Panc1 (cell line): ENCODE measurements around the gene GRIK3. TPM values are rescaled to one million over a fixed set of nuclear protein-coding genes. Genes with fewer than 3 reads are reported as not detected.

ENCODE experiments used
- ATAC-seq: fragments of 200-7000 bp; cut with Tn5 transposase; 2 replicates; pipeline ENCODE4 v1.9.1; 2020; ENCODE audit warnings: mild to moderate bottlenecking, moderate library complexity
- BruUV-seq: library from RNA; stranded (reverse); fragments of 400-500 nt; replicated peaks from 2 replicates; lab custom pipeline; 2021; lab: Mats Ljungman, UMichigan
- CTCF ChIA-PET: fragments of 300-600 bp; sonication (Branson Sonifier 250); formaldehyde crosslinking; loops from one replicate; lab custom pipeline; 2022; ENCODE audit warnings: antibody characterized with exemption; lab: Charles Lee
- POLR2A ChIA-PET: fragments of 300-600 bp; sonication (Branson Sonifier 250); formaldehyde crosslinking; loops from one replicate; lab custom pipeline; 2022; ENCODE audit warnings: antibody characterized with exemption; lab: Charles Lee
- DNase-seq: peaks from one replicate; pipeline ENCODE4 v3.0.0-alpha.2; 2010; ENCODE audit warnings: low read depth, low spot score
- H3K27ac ChIP-seq: 2 replicates; pipeline ENCODE4 v1.5.1; 2011; ENCODE audit warnings: mild to moderate bottlenecking, low read length, inconsistent platforms
- H3K27me3 ChIP-seq: fragments of 200-500 bp; sonication (Bioruptor generic); 2 replicates; pipeline ENCODE4 v1.6.0; 2014; ENCODE audit warnings: low read length, inconsistent platforms; ENCODE audit not compliant: control insufficient read depth, insufficient read depth
- H3K36me3 ChIP-seq: fragments of 200-500 bp; sonication (Bioruptor generic); 2 replicates; pipeline ENCODE4 v1.5.1; 2014; ENCODE audit warnings: inconsistent platforms, mild to moderate bottlenecking, low read length, moderate library complexity; ENCODE audit not compliant: control insufficient read depth, insufficient read depth
- H3K4me1 ChIP-seq: 2 replicates; pipeline ENCODE4 v1.5.1; 2011; ENCODE audit warnings: inconsistent platforms, mild to moderate bottlenecking, low read length, moderate library complexity; ENCODE audit not compliant: control insufficient read depth, insufficient read depth
- H3K4me3 ChIP-seq, 2 experiments: 2 replicates each; pipeline ENCODE4 v1.5.1; 2011 to 2012; ENCODE audit warnings: low read depth in 2 of 2, low read length in 2 of 2, mild to moderate bottlenecking in 2 of 2, inconsistent platforms in 1 of 2, moderate library complexity in 1 of 2
- H3K9me3 ChIP-seq: fragments of 200-500 bp; sonication (Bioruptor generic); 2 replicates; pipeline ENCODE4 v1.5.1; 2014; ENCODE audit warnings: low read depth, mild to moderate bottlenecking, inconsistent platforms, low read length, moderate library complexity; ENCODE audit not compliant: control insufficient read depth, insufficient read depth
- CTCF ChIP-seq: fragments of 450-650 bp; IDR thresholded peaks from 2 replicates; pipeline ENCODE4 v1.5.1; 2017; ENCODE audit warnings: mild to moderate bottlenecking
- POLR2AphosphoS5 ChIP-seq: IDR thresholded peaks from 2 replicates; pipeline ENCODE4 v1.6.1; 2012; ENCODE audit warnings: mild to moderate bottlenecking, low read depth, low read length, moderate library complexity
- REST ChIP-seq, 2 experiments: IDR thresholded peaks; 2 replicates each; pipeline ENCODE4 v1.6.1; 2011 to 2012; ENCODE audit warnings: low read depth in 2 of 2, control low read depth in 1 of 2, low read length in 1 of 2, mild to moderate bottlenecking in 1 of 2, moderate library complexity in 1 of 2; ENCODE audit not compliant: insufficient read depth in 1 of 2
- SIN3A ChIP-seq: IDR thresholded peaks from 2 replicates; pipeline ENCODE4 v1.6.1; 2012; ENCODE audit warnings: low read depth, mild to moderate bottlenecking, low read length, moderate library complexity, borderline replicate concordance; ENCODE audit not compliant: insufficient read depth
- TCF7L2 ChIP-seq: IDR thresholded peaks from 2 replicates; pipeline ENCODE4 v1.6.1; 2011; ENCODE audit warnings: mild to moderate bottlenecking, low read depth, low read length, inconsistent platforms
- in situ Hi-C: cut with HindIII; loops from 2 replicates; pipeline ENCODE4 v1.10.0; 2016; ENCODE audit warnings: low sequenced_read_pairs, low pct_unique_long_range_greater_than_20kb
- intact Hi-C: fragments of 100-400 bp; cut with micrococcal nuclease; formaldehyde crosslinking; loops from one replicate; pipeline ENCODE4 v1.10.0; 2022; ENCODE audit not compliant: unreplicated experiment
- total RNA-seq: library from RNA; stranded (reverse); gene quantifications from one replicate; pipeline ENCODE4 v1.2.1, GENCODE V29; 2021; ENCODE audit not compliant: unreplicated experiment

The GRIK3 gene
- total RNA-seq, 1 experiment from 2014 or later, result not detected

DNA sequence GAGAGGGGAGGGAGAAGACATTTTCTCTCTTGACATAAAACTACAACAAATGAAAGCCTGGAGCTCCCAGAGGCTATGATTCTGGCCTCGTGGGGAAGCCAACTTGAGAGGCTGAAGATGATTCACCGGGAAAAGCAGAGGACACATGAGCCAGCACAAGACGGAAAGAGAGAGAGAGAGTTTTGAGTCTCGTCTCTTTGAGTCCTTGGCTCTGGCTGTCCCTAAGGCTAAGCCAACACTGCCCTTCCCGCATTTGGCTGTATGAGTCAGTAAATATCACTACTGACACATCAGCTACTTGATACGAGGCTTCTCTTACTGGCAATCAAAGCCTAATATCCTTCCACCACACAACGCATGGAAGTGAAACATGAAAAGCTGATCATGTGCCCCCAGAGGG is 95.5 kb downstream of the GRIK3 start:
- Histone ChIP-seq H3K27ac (no peak overlapping the region), H3K9me3 (no peaks in the 10 kb centered on the region), H3K4me3 (no peak overlapping the region), H3K4me1 (no peaks in the 10 kb centered on the region), H3K27me3 (peaks cover 49% of the 10 kb centered on the region), H3K36me3 (no peaks in the 10 kb centered on the region)
- ChIA-PET CTCF (no interaction called here), POLR2A (no interaction called here)
- DNase-seq, result no peak
- no TSS peak for BruUV-seq
- no peak for ATAC-seq
- in situ Hi-C loops, result no loop called here
- intact Hi-C loops, result no loop called here
- TF ChIP-seq TCF7L2 (no peak), REST (IDR thresholded peaks at IDR 0.05; ENCODE audit: insufficient read depth in 1 of 2, low read depth in 2 of 2, low read length in 1 of 2) (no peak), POLR2AphosphoS5 (no peak), CTCF (no peak), SIN3A (no peak)

DNA sequence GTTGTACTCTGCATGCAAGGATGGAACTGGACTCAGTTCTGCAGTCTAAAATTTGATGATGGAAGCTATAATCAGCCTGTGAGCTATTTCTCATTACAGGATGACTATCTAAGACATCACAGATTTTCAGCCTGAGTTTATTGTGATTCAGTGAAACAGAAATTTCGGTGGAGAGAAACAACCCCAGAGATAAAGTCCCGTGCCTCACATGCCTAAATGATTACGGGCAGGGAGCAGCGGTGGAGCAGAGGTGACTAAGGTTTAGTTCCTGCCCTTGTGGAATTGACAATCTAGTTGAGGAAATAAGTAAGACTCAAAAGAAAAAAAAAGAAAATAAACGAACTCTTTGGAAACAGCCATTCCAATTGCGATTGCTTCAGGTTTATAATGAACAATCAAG is 96.9 kb downstream of the GRIK3 start:
- intact Hi-C loops, result no loop called here
- DNase-seq (no peak), ATAC-seq (no peak)
- Histone ChIP-seq H3K4me3 (no peak overlapping the region), H3K27ac (no peak overlapping the region), H3K9me3 (no peaks in the 10 kb centered on the region), H3K27me3 (peaks cover 50% of the 10 kb centered on the region), H3K36me3 (no peaks in the 10 kb centered on the region), H3K4me1 (no peaks in the 10 kb centered on the region)
- CTCF ChIA-PET, result no interaction called here
- BruUV-seq, result no TSS peak
- no peak for TF ChIP-seq REST (IDR thresholded peaks at IDR 0.05; ENCODE audit: insufficient read depth in 1 of 2, low read depth in 2 of 2, low read length in 1 of 2)
- no peak for TF ChIP-seq CTCF
- TF ChIP-seq POLR2AphosphoS5, result no peak
- no peak for TF ChIP-seq SIN3A
- no peak for TF ChIP-seq TCF7L2
- POLR2A ChIA-PET, result no interaction called here
- in situ Hi-C loops, result no loop called here
